ENCODE data around the gene WSCD2. TPM values are rescaled to one million over a fixed set of nuclear protein-coding genes. Genes with fewer than 3 reads are reported as not detected.

WSCD2 gene
- total RNA-seq, 1 donor from 2014 or later: 1.9 TPM

- Mint-ChIP-seq H3K4me1 (no peaks in the 10 kb centered on the region), H3K27me3 (peaks cover 11% of the 10 kb centered on the region), H3K36me3 (ENCODE audit: low read depth) (no peaks in the 10 kb centered on the region), H3K27ac (no peak overlapping the region), H3K9me3 (no peaks in the 10 kb centered on the region), H3K4me3 (no peak overlapping the region)
- ATAC-seq (ENCODE audit: low read depth) (no peak), DNase-seq (no peak)
- TF ChIP-seq CTCF (IDR thresholded peaks at IDR 0.05): no peak
- ChIA-PET CTCF (no interaction called here), POLR2A (no interaction called here)
- intact Hi-C loops (cut with micrococcal nuclease): no loop called here
Measured at GRCh38 chr12:108207791-108208730, 79.0 kb downstream of the WSCD2 start.

DNA sequence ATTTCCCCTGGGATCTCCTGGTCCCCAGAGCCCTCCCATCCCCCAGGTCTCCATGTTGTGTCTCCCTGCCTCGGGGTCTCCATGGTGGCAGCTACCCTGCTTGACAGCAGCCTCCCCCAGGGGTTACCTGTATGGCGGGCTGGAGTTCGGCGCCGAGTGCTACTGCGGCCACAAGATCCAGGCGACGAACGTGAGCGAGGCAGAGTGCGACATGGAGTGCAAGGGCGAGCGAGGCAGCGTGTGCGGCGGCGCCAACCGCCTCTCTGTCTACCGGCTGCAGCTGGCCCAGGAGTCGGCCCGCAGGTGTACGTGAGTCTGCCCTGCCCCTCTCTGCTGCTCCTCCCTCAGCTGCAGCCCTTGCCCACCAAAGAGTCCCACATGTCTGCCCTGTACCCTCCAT is 80.9 kb downstream of the WSCD2 start:
- H3K9me3 Mint-ChIP-seq: no peaks in the 10 kb centered on the region
- intact Hi-C loops (cut with micrococcal nuclease): no loop called here
- no peak for ATAC-seq (ENCODE audit: low read depth)
- H3K4me1 Mint-ChIP-seq: no peaks in the 10 kb centered on the region
- no peak for TF ChIP-seq CTCF (IDR thresholded peaks at IDR 0.05)
- DNase-seq: no peak
- H3K36me3 Mint-ChIP-seq (ENCODE audit: low read depth): no peaks in the 10 kb centered on the region
- H3K27me3 Mint-ChIP-seq: peaks cover 8% of the 10 kb centered on the region
- H3K4me3 Mint-ChIP-seq: no peak overlapping the region
- ChIA-PET POLR2A (no interaction called here), CTCF (no interaction called here)
- H3K27ac Mint-ChIP-seq: no peak overlapping the region

- DNase-seq (no peak), ATAC-seq (ENCODE audit: low read depth) (no peak)
- Mint-ChIP-seq H3K27me3 (peaks cover 8% of the 10 kb centered on the region), H3K4me3 (no peak overlapping the region), H3K4me1 (no peaks in the 10 kb centered on the region), H3K9me3 (peaks cover 1% of the 10 kb centered on the region), H3K27ac (no peak overlapping the region), H3K36me3 (ENCODE audit: low read depth) (no peaks in the 10 kb centered on the region)
- intact Hi-C loops (cut with micrococcal nuclease): no loop called here
- TF ChIP-seq CTCF (IDR thresholded peaks at IDR 0.05): no peak
- ChIA-PET CTCF (no interaction called here), POLR2A (no interaction called here)
Measured at GRCh38 chr12:108211157-108211556, 82.1 kb downstream of the WSCD2 start.

GRCh38 chr12:108213871-108214445 is 84.9 kb downstream of the WSCD2 start:
- Mint-ChIP-seq H3K9me3 (peaks cover 1% of the 10 kb centered on the region), H3K4me3 (no peak overlapping the region), H3K4me1 (no peaks in the 10 kb centered on the region), H3K27ac (no peak overlapping the region), H3K27me3 (peaks cover 7% of the 10 kb centered on the region), H3K36me3 (ENCODE audit: low read depth) (no peaks in the 10 kb centered on the region)
- no peak for ATAC-seq (ENCODE audit: low read depth)
- no peak for DNase-seq
- ChIA-PET POLR2A (no interaction called here), CTCF (no interaction called here)
- intact Hi-C loops (cut with micrococcal nuclease): no loop called here
- TF ChIP-seq CTCF (IDR thresholded peaks at IDR 0.05): no peak

DNA sequence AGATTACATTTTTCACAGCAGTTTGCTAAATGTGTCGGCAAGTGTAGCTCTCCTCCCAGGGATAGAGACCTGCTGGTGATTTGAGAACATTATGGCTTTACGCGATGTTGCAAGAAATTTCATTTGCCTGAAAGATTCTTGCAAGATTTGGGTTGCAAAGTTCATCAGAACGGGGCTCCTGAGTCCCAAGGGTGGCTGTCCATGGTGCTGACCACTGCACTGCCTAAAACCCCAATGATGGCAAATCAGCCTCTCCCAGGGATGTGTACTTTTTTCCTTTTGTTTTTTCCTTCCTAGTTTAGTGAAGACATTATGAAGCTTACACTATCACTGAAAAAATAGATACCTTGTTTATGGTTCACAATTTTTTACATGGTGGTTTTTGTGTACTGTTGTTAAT is 85.4 kb downstream of the WSCD2 start:
- intact Hi-C loops (cut with micrococcal nuclease): no loop called here
- ATAC-seq (ENCODE audit: low read depth): no peak
- Mint-ChIP-seq H3K27ac (no peak overlapping the region), H3K4me3 (no peak overlapping the region), H3K4me1 (no peaks in the 10 kb centered on the region), H3K9me3 (peaks cover 1% of the 10 kb centered on the region), H3K36me3 (ENCODE audit: low read depth) (no peaks in the 10 kb centered on the region), H3K27me3 (peaks cover 10% of the 10 kb centered on the region)
- ChIA-PET CTCF (no interaction called here), POLR2A (no interaction called here)
- no peak for DNase-seq
- no peak for TF ChIP-seq CTCF (IDR thresholded peaks at IDR 0.05)
